CD14-positive monocyte (primary cell): Measurements from ENCODE around the gene AIFM1. TPM values are rescaled to one million over a fixed set of nuclear protein-coding genes. Genes with fewer than 3 reads are reported as not detected.

Experiments used
- DNase-seq, 3 donors: peaks; one replicate each; pipeline ENCODE4 v3.0.0-alpha.2; 2011 to 2022
- H2AFZ ChIP-seq: 2 replicates; pipeline ENCODE4 v1.6.0; 2012; ENCODE audit warnings: mild to moderate bottlenecking, low read depth, low read length, inconsistent platforms; ENCODE audit not compliant: insufficient read depth, poor library complexity, severe bottlenecking
- H3K27ac ChIP-seq, 2 donors: 1 replicate in 1 of 2; 2 replicates in 1 of 2; pipeline ENCODE4 v1.5.1; 2012 to 2013; ENCODE audit warnings: low read length in 2 of 2, control low read depth in 1 of 2, inconsistent platforms in 1 of 2, low read depth in 1 of 2, mild to moderate bottlenecking in 1 of 2
- H3K27me3 ChIP-seq, 2 donors: one replicate each; pipeline versions ENCODE4 v1.6.0 to v1.6.1; 2011 to 2013; ENCODE audit warnings: low read length in 2 of 2; ENCODE audit not compliant: control insufficient read depth in 2 of 2, insufficient read depth in 2 of 2
- H3K36me3 ChIP-seq, 2 donors: replicated peaks in 1 of 2; 1 replicate in 1 of 2; 2 replicates in 1 of 2; pipeline versions ENCODE4 v1.5.1 to v1.6.1; 2012 to 2013; ENCODE audit warnings: low read length in 2 of 2, control low read depth in 1 of 2, inconsistent platforms in 1 of 2, mild to moderate bottlenecking in 1 of 2; ENCODE audit not compliant: insufficient read depth in 2 of 2, control insufficient read depth in 1 of 2
- H3K4me1 ChIP-seq, 2 donors: 1 replicate in 1 of 2; 2 replicates in 1 of 2; pipeline versions ENCODE4 v1.5.1 to v1.6.1; 2012 to 2013; ENCODE audit warnings: low read length in 2 of 2, control low read depth in 1 of 2, inconsistent platforms in 1 of 2, mild to moderate bottlenecking in 1 of 2, moderate library complexity in 1 of 2; ENCODE audit not compliant: insufficient read depth in 2 of 2, control insufficient read depth in 1 of 2
- H3K4me2 ChIP-seq: replicated peaks from 2 replicates; pipeline ENCODE3; 2012; ENCODE audit warnings: low read length, moderate library complexity, mild to moderate bottlenecking; ENCODE audit not compliant: poor library complexity, severe bottlenecking; ENCODE audit errors: extremely low read depth
- H3K4me3 ChIP-seq, 3 experiments: fragments of 200-600 bp in 1 of 3; sonication (generic) in 1 of 3; replicated peaks in 1 of 3; 1 replicate in 2 of 3; 2 replicates in 1 of 3; pipeline ENCODE4 v1.5.1; 2011 to 2013; ENCODE audit warnings: low read length in 3 of 3, mild to moderate bottlenecking in 3 of 3, control low read depth in 2 of 3, low read depth in 2 of 3, inconsistent platforms in 1 of 3, moderate library complexity in 1 of 3
- H3K79me2 ChIP-seq: 2 replicates; pipeline ENCODE4 v1.6.0; 2012; ENCODE audit warnings: mild to moderate bottlenecking, control low read depth, inconsistent platforms, low read length, moderate library complexity; ENCODE audit not compliant: insufficient read depth
- H3K9ac ChIP-seq: 2 replicates; pipeline ENCODE4 v1.6.0; 2017; ENCODE audit warnings: low read length, mild to moderate bottlenecking; ENCODE audit not compliant: insufficient read depth, poor library complexity, severe bottlenecking
- H3K9me3 ChIP-seq, 2 donors: replicated peaks in 1 of 2; 1 replicate in 1 of 2; 2 replicates in 1 of 2; pipeline versions ENCODE4 v1.5.1 to v1.6.1; 2012 to 2013; ENCODE audit warnings: low read length in 2 of 2, control low read depth in 1 of 2; ENCODE audit not compliant: control insufficient read depth in 1 of 2, insufficient read depth in 1 of 2
- H4K20me1 ChIP-seq: 2 replicates; pipeline ENCODE4 v1.6.0; 2012; ENCODE audit warnings: mild to moderate bottlenecking, low read length, control low read depth, moderate library complexity; ENCODE audit not compliant: insufficient read depth
- H3K27ac Mint-ChIP-seq, 7 donors: one replicate each; pipeline ENCODE4 v1.8.0; 2020; ENCODE audit warnings: mild to moderate bottlenecking in 7 of 7, mixed read lengths in 7 of 7, moderate library complexity in 6 of 7, inconsistent platforms in 2 of 7
- H3K27me3 Mint-ChIP-seq, 3 donors: one replicate each; pipeline ENCODE4 v1.8.0; 2021 to 2022; ENCODE audit warnings: low read depth in 3 of 3, mild to moderate bottlenecking in 3 of 3, mixed read lengths in 3 of 3, moderate library complexity in 3 of 3, inconsistent platforms in 1 of 3
- H3K36me3 Mint-ChIP-seq, 2 donors: one replicate each; pipeline ENCODE4 v1.8.0; 2020; ENCODE audit warnings: mixed read lengths in 2 of 2, inconsistent platforms in 1 of 2, mild to moderate bottlenecking in 1 of 2
- H3K4me1 Mint-ChIP-seq: one replicate; pipeline ENCODE4 v1.8.0; 2020; ENCODE audit warnings: mild to moderate bottlenecking, mixed read lengths
- H3K4me3 Mint-ChIP-seq, 2 donors: one replicate each; pipeline ENCODE4 v1.8.0; 2020; ENCODE audit warnings: mild to moderate bottlenecking in 2 of 2, mixed read lengths in 2 of 2, moderate library complexity in 1 of 2
- H3K9me3 Mint-ChIP-seq, 7 donors: one replicate each; pipeline ENCODE4 v1.8.0; 2020 to 2022; ENCODE audit warnings: mixed read lengths in 7 of 7, mild to moderate bottlenecking in 6 of 7, moderate library complexity in 6 of 7, inconsistent platforms in 2 of 7
- CTCF ChIP-seq: fragments of 200-600 bp; IDR thresholded peaks from one replicate; pipeline ENCODE4 v1.8.0; 2022; ENCODE audit warnings: antibody characterized with exemption, mild to moderate bottlenecking
- WGBS: methylation state at CpG from one replicate; pipeline ENCODE4 v1.1.5; 2013; ENCODE audit warnings: missing lambda C conversion rate; ENCODE audit not compliant: insufficient coverage; 5-methylcytosine and 5-hydroxymethylcytosine counted together
- intact Hi-C, 2 donors: fragments of 100-400 bp; cut with micrococcal nuclease; formaldehyde crosslinking; loops; one replicate each; pipeline versions ENCODE4 v1.15.0 to v1.15.1; 2023
- polyA plus RNA-seq, 3 donors: library from polyadenylated mRNA; depleted of rRNA in 1 of 3; unstranded in 2 of 3; stranded (reverse) in 1 of 3; fragments of 300-500 nt in 2 of 3; fragments of >200 nt in 1 of 3; fragmentation: Illumina TruSeq in 2 of 3; gene quantifications; 1 replicate in 2 of 3; 2 replicates in 1 of 3; pipeline ENCODE4 v1.2.3, GENCODE V29; 2012 to 2021

Gene AIFM1
- polyA plus RNA-seq, 3 donors: 15.1 to 19.1 (median 18.6) TPM

- no peak overlapping the region for H3K27ac ChIP-seq
- Mint-ChIP-seq H3K27ac (no peak overlapping the region), H3K9me3 (no peaks in the 10 kb centered on the region)
Measured at GRCh38 chrX:130204647-130205046, 39.0 kb upstream of the AIFM1 start.

GRCh38 chrX:130197464-130197863 is 31.8 kb upstream of the AIFM1 start:
- no peak for DNase-seq
- Histone ChIP-seq H3K4me2 (no peak overlapping the region), H4K20me1 (no peaks in the 10 kb centered on the region), H3K27me3 (no peaks in the 10 kb centered on the region), H3K4me3 (no peak overlapping the region), H3K79me2 (no peaks in the 10 kb centered on the region), H3K9me3 (no peaks in the 10 kb centered on the region), H2AFZ (no peak overlapping the region), H3K4me1 (peaks cover 2% of the 10 kb centered on the region in 2 donors), H3K36me3 (no peaks in the 10 kb centered on the region), H3K9ac (no peak overlapping the region), H3K27ac (no peak overlapping the region)
- Mint-ChIP-seq H3K4me1 (peaks cover 1% of the 10 kb centered on the region), H3K27me3 (peaks cover 0 to 11% (median 2%) of the 10 kb centered on the region in 3 donors), H3K27ac (no peak overlapping the region), H3K9me3 (no peaks in the 10 kb centered on the region), H3K36me3 (no peaks in the 10 kb centered on the region), H3K4me3 (no peak overlapping the region)
- intact Hi-C loops: loop anchor here in 1 of 2 donors (10.0 kb wide), 1 partner anchor 63 kb away; no protein-coding TSS in a partner anchor
- 100% methylated on average over 1 of the region's 5 CpGs for WGBS
- no peak for TF ChIP-seq CTCF

More at GRCh38 chrX:130204647-130205046, 39.0 kb upstream of the AIFM1 start:
- no peaks in the 10 kb centered on the region for H3K4me1 Mint-ChIP-seq
- no peaks in the 10 kb centered on the region for H3K9me3 ChIP-seq
- intact Hi-C loops: no loop called here
- WGBS: no CpG with 5 or more reads among the region's 1 CpG
- no peak overlapping the region for H3K9ac ChIP-seq
- H3K36me3 ChIP-seq: peaks cover 0 to 7% of the 10 kb centered on the region in 2 donors
- H4K20me1 ChIP-seq: no peaks in the 10 kb centered on the region
- H3K4me3 Mint-ChIP-seq: no peak overlapping the region
- TF ChIP-seq CTCF: no peak
- no peak for DNase-seq
- no peaks in the 10 kb centered on the region for H3K79me2 ChIP-seq
- H3K27me3 Mint-ChIP-seq: peaks cover 0 to 14% (median 0%) of the 10 kb centered on the region in 3 donors
- no peaks in the 10 kb centered on the region for H3K27me3 ChIP-seq
- H3K4me3 ChIP-seq: no peak overlapping the region
- peaks cover 13 to 20% of the 10 kb centered on the region in 2 donors for H3K36me3 Mint-ChIP-seq
- no peak overlapping the region for H2AFZ ChIP-seq
- H3K4me1 ChIP-seq: no peaks in the 10 kb centered on the region
- H3K4me2 ChIP-seq: no peak overlapping the region
